ENCODE results near the gene ZBTB7C. TPM values are rescaled to one million over a fixed set of nuclear protein-coding genes. Genes with fewer than 3 reads are reported as not detected.

The ZBTB7C gene
- total and polyA plus RNA-seq, 2 of the 4 experiments (the other 2 are of a cell fraction): not detected

- no CpG with 5 or more reads among the region's 7 CpGs for WGBS, 2 experiments (ENCODE audit: extremely low coverage in 2 of 2, insufficient read length in 1 of 2)
- dilution Hi-C loops (cut with HindIII; ENCODE audit: low sequenced_read_pairs, unreplicated experiment): no loop called here
- BruUV-seq (replicated peaks): no TSS peak
These were observed 87.6 kb downstream of the ZBTB7C start for GRCh38 chr18:48321536-48321935.

More at GRCh38 chr18:48321536-48321935, 87.6 kb downstream of the ZBTB7C start:
- no peak overlapping the region for H2BK5ac ChIP-seq (ENCODE audit: low read depth, low read length, poor library complexity, severe bottlenecking)
- H4K91ac ChIP-seq (ENCODE audit: insufficient read depth, low read depth, low read length): no peak overlapping the region
- no peak for TF ChIP-seq RCOR1 (IDR thresholded peaks at IDR 0.05; ENCODE audit: insufficient replicate concordance, low read length)
- ATAC-seq (ENCODE audit: low read depth): no peak
- no peak overlapping the region for H3K18ac ChIP-seq (ENCODE audit: low read depth, low read length)
- H3K4me3 ChIP-seq (ENCODE audit: insufficient read depth, low read depth, low read length): no peak overlapping the region
- in situ Hi-C loops (cut with MboI; ENCODE audit: low sequenced_read_pairs) (no loop called here), intact Hi-C loops (cut with micrococcal nuclease) (no loop called here)
- no peaks in the 10 kb centered on the region for H3K36me3 ChIP-seq (ENCODE audit: control insufficient read depth, insufficient read depth, low read length)
- no peak overlapping the region for H3K4ac ChIP-seq (ENCODE audit: low read depth, low read length)
- H2AFZ ChIP-seq (replicated peaks; ENCODE audit: low read length, poor library complexity): no peak overlapping the region
- DNase-seq: no peak
- H3K27me3 ChIP-seq (ENCODE audit: control insufficient read depth, insufficient read depth, low read length): peaks cover 7% of the 10 kb centered on the region
- no peak overlapping the region for H2AK5ac ChIP-seq (ENCODE audit: low read depth, low read length)
- H3K14ac ChIP-seq (replicated peaks; ENCODE audit: low read depth, low read length): no peak overlapping the region
- H4K20me1 ChIP-seq (ENCODE audit: insufficient read depth, low read length): no peaks in the 10 kb centered on the region
- ChIA-PET POLR2A (ENCODE audit: unreplicated experiment) (no interaction called here), CTCF (no interaction called here)
- H3K9me1 ChIP-seq (ENCODE audit: insufficient read depth, low read length): no peaks in the 10 kb centered on the region
- no peak overlapping the region for H2AK9ac ChIP-seq (replicated peaks; ENCODE audit: low read depth, low read length, poor library complexity)
- no peak overlapping the region for H3K27ac ChIP-seq (ENCODE audit: insufficient read depth, low read length)
- H3K23ac ChIP-seq (ENCODE audit: low read depth, low read length): no peak overlapping the region
- H3K9me3 ChIP-seq (ENCODE audit: control insufficient read depth, insufficient read depth, low read length): no peaks in the 10 kb centered on the region
- H4K5ac ChIP-seq (ENCODE audit: low read depth, low read length): no peak overlapping the region
- H2BK120ac ChIP-seq (ENCODE audit: low read depth, low read length): no peak overlapping the region
- H2BK20ac ChIP-seq (ENCODE audit: low read depth, low read length): no peak overlapping the region
- no peak overlapping the region for H3K4me2 ChIP-seq (ENCODE audit: low read depth, low read length)
- H2BK15ac ChIP-seq (ENCODE audit: low read depth, low read length): no peak overlapping the region
- H3K56ac ChIP-seq (ENCODE audit: extremely low read depth, insufficient read depth, low read length): no peak overlapping the region
- no peaks in the 10 kb centered on the region for H3K4me1 ChIP-seq (ENCODE audit: control insufficient read depth, insufficient read depth, low read length)
- H3K9ac ChIP-seq (ENCODE audit: low read depth, low read length): no peak overlapping the region
- no peak overlapping the region for H4K8ac ChIP-seq (ENCODE audit: low read depth in 2 of 2, low read length in 2 of 2)
- H3K79me1 ChIP-seq (ENCODE audit: low read depth in 1 of 2, low read length in 2 of 2): no peaks in the 10 kb centered on the region
